ENCODE measurements around the gene PTGFRN. TPM values are rescaled to one million over a fixed set of nuclear protein-coding genes. Genes with fewer than 3 reads are reported as not detected.

The PTGFRN gene
- total and polyA plus RNA-seq, 7 donors, result 6.6 to 179 (median 77.3) TPM

DNA sequence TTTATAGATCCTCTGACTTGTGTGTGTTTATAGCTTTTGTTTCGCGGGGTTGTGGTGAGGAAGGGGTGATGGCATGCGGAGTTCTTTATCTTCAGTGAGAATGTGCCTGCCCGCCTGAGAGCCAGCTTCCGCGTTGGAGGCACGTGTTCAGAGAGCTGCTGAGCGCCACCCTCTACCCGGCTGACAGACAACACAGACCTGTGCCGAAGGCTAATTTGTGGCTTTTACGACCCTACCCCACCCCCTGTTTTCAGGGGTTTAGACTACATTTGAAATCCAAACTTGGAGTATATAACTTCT lies 77.5 kb downstream of the PTGFRN start:
- no peak for DNase-seq
- intact Hi-C loops (cut with DNase I), result loop anchor here (5.0 kb wide), 4 partner anchors 35 to 415 kb away; partner anchors contain the start of gene CD58

DNA sequence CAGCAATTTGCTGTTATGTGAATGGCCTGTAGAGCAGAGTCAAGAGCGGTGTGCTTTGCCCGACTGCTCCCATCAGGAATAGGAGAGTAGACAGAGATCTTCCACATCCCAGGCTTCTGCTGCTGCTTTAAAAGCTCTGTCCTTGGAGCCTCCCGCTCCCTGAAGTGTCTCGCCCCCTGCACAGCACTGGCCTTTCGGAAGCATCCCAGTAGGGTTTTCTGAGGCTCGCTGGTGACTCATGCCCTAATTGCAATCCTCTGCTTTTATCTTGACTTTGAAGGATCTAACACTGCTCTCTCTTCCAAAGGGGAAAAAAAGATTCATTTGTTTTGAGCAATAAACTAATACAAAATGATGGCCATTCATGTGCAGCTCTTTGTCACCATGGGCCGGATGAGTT lies 78.5 kb downstream of the PTGFRN start:
- Histone ChIP-seq H3K36me3 (peaks cover 0 to 19% (median 0%) of the 10 kb centered on the region in 4 donors), H3K4me3 (no peak overlapping the region), H3K9me3 (no peaks in the 10 kb centered on the region), H3K27me3 (no peaks in the 10 kb centered on the region), H3K27ac (peak overlapping the region; percentile 55 to 84 (median 64)), H3K4me1 (peaks cover 0 to 68% (median 50%) of the 10 kb centered on the region in 4 donors)
- WGBS, 2 donors, result 54 to 83% methylated on average over 7 of the region's 7 CpGs
- intact Hi-C loops (cut with DNase I), result loop anchor here (5.0 kb wide), 4 partner anchors 36 to 416 kb away; partner anchors contain the start of gene CD58
- TF ChIP-seq POLR2A (IDR thresholded peaks at IDR 0.05), result no peak
- no peak for TF ChIP-seq EP300 (IDR thresholded peaks at IDR 0.05)
- no peak for DNase-seq

More for the DNA sequence above, 77.5 kb downstream of the PTGFRN start:
- 12 to 36% methylated on average over 11 of the region's 11 CpGs for WGBS, 2 donors
- Histone ChIP-seq H3K4me3 (no peak overlapping the region), H3K36me3 (peaks cover 0 to 19% (median 0%) of the 10 kb centered on the region in 4 donors), H3K27me3 (no peaks in the 10 kb centered on the region), H3K4me1 (peaks cover 0 to 78% (median 58%) of the 10 kb centered on the region in 4 donors), H3K9me3 (no peaks in the 10 kb centered on the region), H3K27ac (peak overlapping the region in 3 of 4 donors; percentile 30 to 84 (median 69))
- TF ChIP-seq POLR2AphosphoS5 (IDR thresholded peaks at IDR 0.05) (no peak), EP300 (IDR thresholded peaks at IDR 0.05) (no peak), POLR2A (IDR thresholded peaks at IDR 0.05) (no peak)
- TF ChIP-seq, protein P1, sequence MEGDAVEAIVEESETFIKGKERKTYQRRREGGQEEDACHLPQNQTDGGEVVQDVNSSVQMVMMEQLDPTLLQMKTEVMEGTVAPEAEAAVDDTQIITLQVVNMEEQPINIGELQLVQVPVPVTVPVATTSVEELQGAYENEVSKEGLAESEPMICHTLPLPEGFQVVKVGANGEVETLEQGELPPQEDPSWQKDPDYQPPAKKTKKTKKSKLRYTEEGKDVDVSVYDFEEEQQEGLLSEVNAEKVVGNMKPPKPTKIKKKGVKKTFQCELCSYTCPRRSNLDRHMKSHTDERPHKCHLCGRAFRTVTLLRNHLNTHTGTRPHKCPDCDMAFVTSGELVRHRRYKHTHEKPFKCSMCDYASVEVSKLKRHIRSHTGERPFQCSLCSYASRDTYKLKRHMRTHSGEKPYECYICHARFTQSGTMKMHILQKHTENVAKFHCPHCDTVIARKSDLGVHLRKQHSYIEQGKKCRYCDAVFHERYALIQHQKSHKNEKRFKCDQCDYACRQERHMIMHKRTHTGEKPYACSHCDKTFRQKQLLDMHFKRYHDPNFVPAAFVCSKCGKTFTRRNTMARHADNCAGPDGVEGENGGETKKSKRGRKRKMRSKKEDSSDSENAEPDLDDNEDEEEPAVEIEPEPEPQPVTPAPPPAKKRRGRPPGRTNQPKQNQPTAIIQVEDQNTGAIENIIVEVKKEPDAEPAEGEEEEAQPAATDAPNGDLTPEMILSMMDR (IDR thresholded peaks at IDR 0.05), result no peak

DNA sequence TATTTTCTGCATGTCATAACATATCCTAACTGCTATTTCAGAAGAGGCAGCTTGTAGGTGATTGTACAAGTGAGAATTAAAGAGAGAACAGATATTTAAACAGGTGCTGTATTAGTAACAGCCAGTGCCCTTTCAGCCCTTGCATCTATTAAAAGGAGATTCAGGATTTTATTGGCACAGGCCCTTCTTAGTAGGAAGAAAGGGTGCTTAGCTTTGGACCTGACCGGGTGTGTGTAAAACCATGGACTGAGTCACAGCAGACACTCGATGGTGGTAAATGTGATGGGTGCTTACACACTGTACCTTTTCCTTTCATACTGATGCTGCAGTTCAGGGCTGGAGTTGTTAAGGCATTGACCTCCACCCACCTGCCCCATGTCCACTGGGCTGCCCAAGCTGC lies 79.2 kb downstream of the PTGFRN start:
- no peak for DNase-seq
- Histone ChIP-seq H3K4me1 (peaks cover 0 to 62% (median 44%) of the 10 kb centered on the region in 4 donors), H3K9me3 (no peaks in the 10 kb centered on the region), H3K27me3 (no peaks in the 10 kb centered on the region), H3K4me3 (no peak overlapping the region), H3K36me3 (peaks cover 0 to 19% (median 0%) of the 10 kb centered on the region in 4 donors), H3K27ac (peak overlapping the region; percentile 55 to 84 (median 64))
- WGBS, 2 donors, result 13 to 62% methylated on average over 2 of the region's 2 CpGs
- TF ChIP-seq, protein P1 (IDR thresholded peaks at IDR 0.05), result no peak
- TF ChIP-seq POLR2A (IDR thresholded peaks at IDR 0.05) (no peak), EP300 (IDR thresholded peaks at IDR 0.05) (no peak), POLR2AphosphoS5 (IDR thresholded peaks at IDR 0.05) (no peak)
- intact Hi-C loops (cut with DNase I), result loop anchor here (5.0 kb wide), 4 partner anchors 37 to 417 kb away; partner anchors contain the start of gene CD58

DNA sequence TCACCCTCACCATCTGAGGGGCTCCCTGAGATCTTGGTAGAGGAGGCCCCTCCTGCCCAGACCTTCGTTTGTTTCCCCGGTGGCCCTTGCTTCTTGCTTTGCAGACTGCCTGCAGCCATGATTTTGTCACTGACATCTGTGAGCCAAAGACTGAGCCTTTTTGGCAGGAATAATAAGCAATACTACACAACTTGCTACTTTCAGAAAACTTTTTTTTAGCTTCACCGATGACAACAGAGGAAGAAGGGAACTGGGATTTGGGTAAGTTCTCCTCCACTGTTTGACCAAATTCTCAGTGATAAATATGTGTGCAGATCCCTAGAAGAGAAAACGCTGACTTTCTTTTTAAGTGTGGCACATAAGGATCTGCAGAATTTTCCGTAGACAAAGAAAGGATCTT lies 80.1 kb downstream of the PTGFRN start:
- H3K27ac ChIP-seq, result peak overlapping the region; percentile 38 to 84 (median 62)

DNA sequence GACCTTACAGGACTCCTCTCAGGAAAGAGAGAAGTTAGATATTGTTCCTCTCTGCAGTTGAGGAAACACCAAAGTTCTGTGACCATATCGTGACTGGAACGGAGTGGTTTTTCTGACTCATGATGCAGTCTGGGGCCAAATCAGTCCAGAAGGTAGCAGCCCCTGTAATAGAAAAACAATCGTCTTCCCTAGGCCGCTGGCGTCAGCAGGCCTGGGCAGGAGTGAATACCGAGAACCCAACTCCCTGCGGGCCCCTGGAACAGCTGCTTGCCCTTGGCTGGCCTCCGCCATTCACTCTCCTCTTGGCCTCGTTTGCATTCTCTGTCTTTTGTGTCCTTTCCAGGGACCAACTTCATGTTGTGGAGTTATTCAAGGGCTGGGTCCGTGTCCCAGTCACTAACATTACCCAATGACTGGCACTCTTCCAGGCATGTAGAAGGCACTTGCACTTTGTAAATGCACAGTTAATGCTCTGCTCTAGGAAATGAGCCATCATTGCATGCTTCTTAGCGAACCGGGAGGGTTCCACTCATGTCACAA lies 81.0 kb downstream of the PTGFRN start:
- peak overlapping the region in 2 of 4 donors; percentile 13 to 38 for H3K27ac ChIP-seq
- peaks cover 0 to 47% (median 29%) of the 10 kb centered on the region in 4 donors for H3K4me1 ChIP-seq
- H3K27me3 ChIP-seq, result no peaks in the 10 kb centered on the region
- intact Hi-C loops (cut with DNase I), result no loop called here
- no peak overlapping the region for H3K4me3 ChIP-seq
- TF ChIP-seq POLR2AphosphoS5 (IDR thresholded peaks at IDR 0.05) (peak in 3 of 4 donors; percentile 20 to 50 (median 39)), EP300 (IDR thresholded peaks at IDR 0.05) (no peak)
- no peaks in the 10 kb centered on the region for H3K9me3 ChIP-seq
- peak; percentile 84 for DNase-seq
- 76 to 81% methylated on average over 12 of the region's 12 CpGs for WGBS, 2 donors
- peaks cover 0 to 19% (median 0%) of the 10 kb centered on the region in 4 donors for H3K36me3 ChIP-seq

More for the DNA sequence above, 80.1 kb downstream of the PTGFRN start:
- no peak for DNase-seq
- no peak overlapping the region for H3K4me3 ChIP-seq
- peaks cover 0 to 54% (median 35%) of the 10 kb centered on the region in 4 donors for H3K4me1 ChIP-seq
- peaks cover 0 to 19% (median 0%) of the 10 kb centered on the region in 4 donors for H3K36me3 ChIP-seq
- 63 to 75% methylated on average over 5 of the region's 5 CpGs for WGBS, 2 donors
- H3K9me3 ChIP-seq, result no peaks in the 10 kb centered on the region
- no peak for TF ChIP-seq EP300 (IDR thresholded peaks at IDR 0.05)
- TF ChIP-seq POLR2AphosphoS5 (IDR thresholded peaks at IDR 0.05), result no peak
- TF ChIP-seq POLR2A (IDR thresholded peaks at IDR 0.05), result no peak
- TF ChIP-seq, protein P1 (IDR thresholded peaks at IDR 0.05), result no peak
- intact Hi-C loops (cut with DNase I), result loop anchor here (5.0 kb wide), 4 partner anchors 38 to 418 kb away; partner anchors contain the start of gene CD58
- H3K27me3 ChIP-seq, result no peaks in the 10 kb centered on the region

All from sigmoid colon (tissue), 7 donors.